GM21390 (cell line): ENCODE data around the gene HCN3.
"Not testable (repeated sequence)": the region's sequence is repeated elsewhere in the genome, so short reads cannot be mapped to it uniquely, and the experiment has no call there.

Source experiments
- ATAC-seq: cut with Tn5 transposase; IDR thresholded peaks from one replicate; pipeline ENCODE4 v1.9.1; 2021; ENCODE audit not compliant: unreplicated experiment

The HCN3 gene

DNA sequence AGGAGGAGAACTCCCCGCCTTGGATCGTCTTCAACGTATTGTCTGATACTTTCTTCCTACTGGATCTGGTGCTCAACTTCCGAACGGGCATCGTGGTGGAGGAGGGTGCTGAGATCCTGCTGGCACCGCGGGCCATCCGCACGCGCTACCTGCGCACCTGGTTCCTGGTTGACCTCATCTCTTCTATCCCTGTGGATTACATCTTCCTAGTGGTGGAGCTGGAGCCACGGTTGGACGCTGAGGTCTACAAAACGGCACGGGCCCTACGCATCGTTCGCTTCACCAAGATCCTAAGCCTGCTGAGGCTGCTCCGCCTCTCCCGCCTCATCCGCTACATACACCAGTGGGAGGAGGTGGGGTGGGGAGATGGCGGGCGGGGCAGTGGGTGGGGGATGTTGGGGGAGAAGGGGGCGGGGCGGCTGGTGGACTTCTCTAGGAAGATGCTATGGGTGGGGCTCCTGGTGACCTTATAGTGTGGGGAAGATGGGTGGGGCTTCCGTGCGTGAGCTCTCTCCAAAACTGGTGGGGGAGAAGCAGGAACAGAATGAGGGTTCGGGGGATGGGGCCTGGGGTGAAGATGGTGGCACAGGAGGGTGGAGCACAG lies 5.3 kb downstream of the HCN3 start:
- ATAC-seq = no peak

DNA sequence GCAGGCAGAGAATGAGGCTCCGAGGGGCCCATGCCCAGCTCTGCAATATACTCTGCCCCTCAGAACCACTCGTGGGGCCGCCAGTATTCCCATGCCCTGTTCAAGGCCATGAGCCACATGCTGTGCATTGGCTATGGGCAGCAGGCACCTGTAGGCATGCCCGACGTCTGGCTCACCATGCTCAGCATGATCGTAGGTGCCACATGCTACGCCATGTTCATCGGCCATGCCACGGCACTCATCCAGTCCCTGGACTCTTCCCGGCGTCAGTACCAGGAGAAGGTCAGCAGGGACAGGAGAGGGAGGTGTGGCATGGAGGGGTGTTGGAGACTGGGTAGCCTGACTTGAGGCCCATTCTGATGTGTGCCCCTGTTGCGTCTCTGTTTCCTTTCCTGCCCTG lies 7.2 kb downstream of the HCN3 start:
- no peak for ATAC-seq

DNA sequence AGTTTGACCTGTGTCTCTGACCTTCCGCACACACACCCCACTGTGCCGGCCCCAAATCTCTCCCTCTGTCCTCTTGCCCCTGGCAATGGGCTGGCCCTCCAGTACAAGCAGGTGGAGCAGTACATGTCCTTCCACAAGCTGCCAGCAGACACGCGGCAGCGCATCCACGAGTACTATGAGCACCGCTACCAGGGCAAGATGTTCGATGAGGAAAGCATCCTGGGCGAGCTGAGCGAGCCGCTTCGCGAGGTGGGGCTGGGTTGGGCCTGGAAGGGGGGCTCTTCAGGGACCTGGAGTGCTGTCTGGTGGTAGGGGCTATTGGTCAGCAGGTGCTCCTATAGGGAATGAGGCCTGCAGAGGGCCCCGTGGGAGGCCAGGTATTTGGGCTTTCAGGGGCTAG lies 7.8 kb downstream of the HCN3 start:
- ATAC-seq = no peak

DNA sequence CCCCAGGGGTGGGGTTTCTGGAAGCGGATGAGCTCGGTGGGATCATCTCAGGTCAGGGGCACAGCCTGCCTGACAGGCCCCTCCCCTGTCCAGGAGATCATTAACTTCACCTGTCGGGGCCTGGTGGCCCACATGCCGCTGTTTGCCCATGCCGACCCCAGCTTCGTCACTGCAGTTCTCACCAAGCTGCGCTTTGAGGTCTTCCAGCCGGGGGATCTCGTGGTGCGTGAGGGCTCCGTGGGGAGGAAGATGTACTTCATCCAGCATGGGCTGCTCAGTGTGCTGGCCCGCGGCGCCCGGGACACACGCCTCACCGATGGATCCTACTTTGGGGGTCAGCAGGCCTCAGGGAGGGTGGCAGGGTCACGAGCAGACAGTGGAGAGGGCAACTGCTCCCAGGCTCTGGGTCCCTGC lies 8.4 kb downstream of the HCN3 start:
- ATAC-seq = no peak

DNA sequence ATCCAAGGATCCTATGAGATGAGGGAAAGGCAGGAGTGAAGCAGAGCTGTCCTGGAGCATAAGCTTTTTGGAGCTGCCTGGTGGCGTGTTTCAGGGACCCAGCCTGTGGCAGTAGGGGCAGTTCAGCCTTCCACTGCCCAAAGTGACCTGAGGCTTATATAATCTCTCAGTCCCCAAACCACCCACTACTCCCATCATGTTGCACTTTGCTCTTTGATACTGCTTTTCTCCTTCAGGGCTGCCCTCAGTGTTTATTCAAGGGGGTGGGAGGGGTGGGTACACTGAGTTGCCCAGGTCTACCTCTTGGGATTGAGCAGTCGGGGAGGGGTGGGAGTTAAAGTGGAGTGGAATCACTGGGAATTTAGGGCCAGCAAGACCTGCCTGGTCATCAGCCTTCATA lies 9.3 kb downstream of the HCN3 start:
- no peak for ATAC-seq

DNA sequence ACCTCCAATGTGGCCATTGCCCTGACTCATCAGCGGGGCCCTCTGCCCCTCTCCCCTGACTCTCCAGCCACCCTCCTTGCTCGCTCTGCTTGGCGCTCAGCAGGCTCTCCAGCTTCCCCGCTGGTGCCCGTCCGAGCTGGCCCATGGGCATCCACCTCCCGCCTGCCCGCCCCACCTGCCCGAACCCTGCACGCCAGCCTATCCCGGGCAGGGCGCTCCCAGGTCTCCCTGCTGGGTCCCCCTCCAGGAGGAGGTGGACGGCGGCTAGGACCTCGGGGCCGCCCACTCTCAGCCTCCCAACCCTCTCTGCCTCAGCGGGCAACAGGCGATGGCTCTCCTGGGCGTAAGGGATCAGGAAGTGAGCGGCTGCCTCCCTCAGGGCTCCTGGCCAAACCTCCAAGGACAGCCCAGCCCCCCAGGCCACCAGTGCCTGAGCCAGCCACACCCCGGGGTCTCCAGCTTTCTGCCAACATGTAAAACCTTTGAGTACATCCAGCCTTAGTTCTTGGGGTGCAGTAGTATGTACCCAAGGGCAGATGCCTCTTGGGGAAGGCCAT lies 10.8 kb downstream of the HCN3 start:
- ATAC-seq = no peak

DNA sequence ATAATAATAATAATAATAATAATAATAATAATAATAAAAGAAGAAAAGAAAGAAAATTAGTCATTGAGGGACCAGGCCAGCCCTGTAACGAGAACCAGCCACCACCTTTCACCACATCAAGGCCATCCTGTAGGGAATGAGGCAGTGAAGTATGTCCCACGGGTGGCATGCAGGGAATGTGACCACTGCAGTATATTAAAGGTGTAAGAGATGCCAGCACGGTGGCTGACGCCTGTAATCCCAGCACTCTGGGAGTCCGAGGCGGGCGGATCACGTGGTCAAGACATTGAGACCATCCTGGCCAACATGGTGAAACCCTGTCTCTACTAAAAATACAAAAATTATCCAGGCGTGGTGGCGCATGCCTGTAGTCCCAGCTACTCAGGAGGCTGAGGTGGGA lies 13.7 kb downstream of the HCN3 start:
- ATAC-seq = not testable (repeated sequence)

DNA sequence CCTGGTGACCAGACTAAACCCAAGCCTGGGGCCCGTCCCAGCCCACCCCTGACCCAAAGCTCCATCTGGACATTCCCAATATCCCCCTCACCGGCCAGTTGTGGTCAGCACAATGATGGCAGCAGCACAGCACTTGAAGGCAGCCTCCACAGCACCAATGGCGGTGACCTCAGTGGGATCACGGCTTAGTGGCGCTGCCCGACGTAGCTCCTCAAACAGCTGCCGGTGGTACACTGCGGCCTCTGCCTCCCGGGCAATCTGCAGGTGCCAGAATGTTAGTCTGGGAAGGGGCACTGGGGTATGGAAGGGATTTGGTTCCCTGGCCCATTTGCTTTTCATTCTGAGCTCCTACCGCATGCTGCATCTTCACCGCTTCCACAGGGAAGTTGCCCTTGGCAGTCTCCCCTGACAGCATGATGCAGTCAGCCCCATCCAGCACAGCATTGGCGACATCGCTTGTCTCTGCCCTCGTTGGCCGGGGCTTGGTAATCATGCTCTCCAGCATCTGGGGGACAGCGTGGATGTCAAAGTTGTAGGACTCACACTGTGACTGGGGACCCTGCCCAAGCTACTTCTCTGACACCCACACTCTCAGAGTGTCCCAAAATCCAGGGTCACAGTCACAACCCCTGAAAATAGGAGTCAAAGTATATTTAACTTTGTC lies 16.0 kb downstream of the HCN3 start:
- ATAC-seq = no peak

DNA sequence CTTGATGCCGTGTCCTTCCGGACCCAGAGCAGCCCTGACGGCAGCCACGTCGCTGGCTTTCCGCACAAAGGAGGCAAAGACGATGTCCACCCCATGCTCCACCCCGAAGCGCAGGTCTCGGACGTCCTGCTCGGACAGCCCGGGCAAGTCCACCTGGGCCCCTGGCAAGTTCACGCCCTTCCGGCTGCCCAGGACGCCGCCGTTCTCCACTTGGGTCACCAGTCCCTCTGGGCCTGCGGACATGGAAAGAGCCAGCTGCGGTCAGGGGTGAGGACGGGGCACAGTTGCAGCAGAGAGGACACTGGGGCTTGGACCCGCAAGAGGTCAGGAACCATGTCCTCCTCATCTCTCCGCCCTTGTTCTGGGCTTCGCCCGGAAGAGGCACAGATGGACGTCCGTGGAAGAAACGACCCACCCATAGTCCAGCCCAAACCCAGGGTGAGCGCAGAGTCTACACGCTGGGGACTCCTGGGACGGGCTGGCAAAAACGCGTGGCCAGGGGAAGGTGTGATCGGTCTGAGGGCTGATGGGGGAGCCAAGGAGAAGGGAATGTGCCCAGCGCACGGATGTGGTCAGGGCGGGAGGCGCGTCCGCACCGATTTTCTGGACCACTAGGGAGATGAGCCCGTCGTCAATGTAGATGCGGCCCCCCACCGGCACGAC lies 17.4 kb downstream of the HCN3 start:
- ATAC-seq = no peak

DNA sequence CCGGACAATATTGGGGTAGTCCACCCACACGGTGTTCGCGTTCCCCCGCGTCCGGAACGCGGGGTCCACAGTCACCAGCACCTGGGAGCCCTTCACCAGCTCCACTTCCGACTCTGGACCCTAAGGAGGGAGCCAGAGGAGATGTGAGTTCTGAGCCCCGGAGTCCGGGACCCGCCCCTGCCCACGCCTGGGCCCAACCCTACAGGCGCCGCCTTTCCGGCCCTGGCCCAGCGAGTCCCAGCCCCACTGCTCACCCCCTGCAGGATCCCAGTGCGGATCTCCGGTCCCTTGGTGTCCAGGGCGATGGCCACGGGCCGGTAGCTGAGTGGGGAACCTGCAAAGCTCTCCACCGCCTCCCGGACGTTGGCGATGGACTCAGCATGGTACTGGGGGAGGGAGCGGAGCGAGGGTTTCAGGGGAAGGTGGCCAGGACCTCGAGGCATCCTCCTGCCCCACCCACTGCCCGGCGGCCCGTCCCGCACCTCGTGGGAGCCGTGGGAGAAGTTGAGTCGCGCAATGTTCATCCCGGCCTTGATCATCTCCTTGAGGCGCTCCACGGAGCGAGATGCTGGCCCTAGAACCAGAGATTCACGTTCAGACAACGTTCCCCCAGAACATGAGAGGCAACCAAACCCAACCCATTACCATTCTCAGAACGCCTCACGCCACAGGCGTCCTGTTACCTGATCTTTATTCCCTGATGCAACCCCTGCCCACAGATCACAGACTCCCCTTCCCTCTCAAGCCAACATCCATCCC lies 18.1 kb downstream of the HCN3 start:
- no peak for ATAC-seq

DNA sequence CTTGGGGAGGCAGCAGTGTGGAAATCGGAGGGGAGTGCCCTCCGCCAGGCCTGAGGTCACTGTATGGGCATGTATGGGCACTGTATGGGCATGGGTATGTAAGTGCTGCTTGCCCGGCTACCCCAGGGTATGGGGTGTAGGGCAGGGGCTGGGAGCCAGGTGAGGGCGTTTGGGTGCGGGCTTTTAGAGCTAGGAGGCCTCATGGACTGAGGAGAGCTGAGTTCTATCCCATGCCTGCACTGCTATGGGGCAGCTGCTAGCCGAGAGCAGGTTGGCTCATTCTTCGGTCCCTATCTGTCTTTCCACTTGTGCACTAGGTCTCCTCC lies 18.6 kb downstream of the HCN3 start:
- ATAC-seq = no peak

DNA sequence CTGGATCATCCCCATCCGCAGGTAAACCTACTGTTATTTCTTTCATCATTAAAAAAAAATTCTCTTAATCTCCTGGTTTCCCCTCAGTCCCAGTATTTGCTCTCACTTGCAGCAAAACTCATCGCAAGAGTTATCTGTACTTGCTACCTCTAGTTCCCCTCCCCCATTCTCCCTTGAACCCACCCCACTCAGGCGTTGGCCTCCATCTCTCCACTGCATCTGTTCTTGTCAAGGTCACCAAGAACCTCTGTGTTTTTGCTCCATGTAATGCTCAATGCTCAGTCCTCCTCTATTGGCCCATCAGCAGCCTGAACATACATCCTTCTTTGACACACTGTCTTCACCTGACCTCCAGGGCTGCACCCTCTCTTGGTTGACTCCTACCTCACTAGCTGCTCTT lies 19.4 kb downstream of the HCN3 start:
- ATAC-seq = no peak

DNA sequence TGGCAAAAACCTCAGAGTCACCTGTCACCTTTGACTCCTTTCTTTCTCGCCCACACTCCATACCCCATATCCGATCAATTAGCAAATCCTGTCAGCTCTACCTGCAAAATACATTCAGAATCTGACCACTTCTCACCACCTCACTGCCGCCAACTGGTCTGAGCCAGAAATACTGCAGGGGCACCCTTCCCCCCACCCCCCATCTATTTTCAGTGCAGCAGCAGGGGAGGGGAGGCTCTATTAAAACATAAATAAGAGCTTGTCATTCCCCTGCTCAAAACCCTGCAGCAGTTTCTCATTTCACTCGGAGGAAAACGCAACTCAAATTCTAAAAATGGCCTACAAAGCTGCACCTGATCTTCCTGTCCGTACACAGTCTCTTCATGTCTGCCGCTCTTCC lies 20.1 kb downstream of the HCN3 start:
- no peak for ATAC-seq

DNA sequence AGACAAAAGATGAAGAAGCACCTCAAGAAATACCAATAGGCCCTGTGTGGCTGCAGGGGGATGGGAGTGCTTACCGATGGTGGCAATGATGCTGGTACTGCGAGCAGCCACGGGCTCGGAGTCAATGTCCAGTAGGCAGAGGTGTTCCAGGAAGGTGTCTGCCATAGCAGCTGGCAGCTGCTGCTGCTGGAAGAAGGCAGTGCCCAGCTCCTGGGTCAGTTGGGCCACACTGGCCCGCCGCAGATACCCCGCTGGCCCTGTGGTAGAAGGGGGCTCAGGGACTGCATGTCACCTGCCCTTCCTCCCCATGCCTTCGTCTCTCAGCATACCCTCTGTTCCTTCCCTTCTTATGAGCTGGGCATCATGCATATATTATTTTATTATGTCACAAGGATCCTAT lies 22.8 kb downstream of the HCN3 start:
- no peak for ATAC-seq

DNA sequence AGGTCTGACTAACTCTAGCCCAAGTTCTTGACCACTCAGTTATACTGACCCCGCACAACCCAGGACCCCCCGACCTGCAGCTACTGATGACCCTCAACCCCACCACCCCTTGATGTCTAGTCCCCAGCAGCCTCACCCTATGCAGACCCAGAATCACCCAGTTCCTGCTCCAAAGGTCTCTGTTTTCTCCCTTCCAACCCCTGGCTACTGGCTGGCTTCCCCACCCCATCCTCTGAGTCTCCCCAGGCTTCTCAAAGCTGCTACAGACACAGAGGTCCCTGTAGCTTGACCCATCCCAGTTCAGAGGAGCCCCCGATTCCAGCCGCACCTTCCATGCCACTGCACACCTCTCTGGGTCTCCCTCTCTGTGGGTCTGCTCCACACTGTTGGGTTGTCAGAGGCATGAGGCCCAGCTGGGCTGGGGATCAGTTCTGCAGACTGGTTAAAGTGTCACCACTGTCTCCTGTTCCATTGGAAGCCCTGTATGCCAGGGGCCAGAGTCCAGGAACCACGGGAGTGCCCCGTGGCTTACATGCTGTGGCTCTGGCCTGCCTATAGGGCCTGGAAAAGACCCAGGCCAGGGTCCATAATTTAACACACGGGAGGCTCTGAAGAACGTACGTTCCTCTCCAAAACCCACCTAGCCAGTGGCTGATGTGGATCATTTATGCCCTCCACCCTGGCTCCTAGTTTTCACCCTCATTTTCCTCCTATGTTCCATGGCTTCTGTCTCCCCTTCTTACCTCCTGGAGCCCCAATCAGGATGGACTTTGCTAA lies 23.5 kb downstream of the HCN3 start:
- ATAC-seq = no peak

DNA sequence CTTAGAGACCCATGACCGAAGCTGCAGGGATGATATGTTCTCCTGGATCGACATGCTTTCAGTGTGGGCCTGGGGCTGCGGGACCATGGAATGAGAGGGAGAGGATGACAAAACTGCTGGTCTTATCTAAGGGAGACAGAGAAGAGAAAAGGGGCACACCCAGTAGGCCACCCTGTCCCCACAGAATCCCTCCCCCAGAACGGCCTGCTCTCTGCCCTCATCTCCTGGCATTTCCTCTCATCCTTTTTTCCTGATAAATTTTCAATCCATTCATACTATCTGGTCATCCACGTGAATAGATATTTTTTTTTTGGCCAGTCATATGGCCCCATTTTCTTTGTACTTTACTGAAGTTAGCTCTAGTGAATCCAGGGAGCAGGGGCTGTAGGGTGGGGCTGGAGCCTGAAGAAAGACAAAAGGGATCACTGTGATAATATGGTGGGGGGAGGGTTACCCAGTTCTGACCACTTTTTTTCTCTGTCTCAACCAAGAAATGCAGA lies 24.1 kb downstream of the HCN3 start, which contains the start of gene PKLR:
Gene PKLR (minus strand): TSS at position 97 of the 500 bp plus-strand sequence. CDS start 43 bp downstream, at position 54.
- ATAC-seq = no peak

DNA sequence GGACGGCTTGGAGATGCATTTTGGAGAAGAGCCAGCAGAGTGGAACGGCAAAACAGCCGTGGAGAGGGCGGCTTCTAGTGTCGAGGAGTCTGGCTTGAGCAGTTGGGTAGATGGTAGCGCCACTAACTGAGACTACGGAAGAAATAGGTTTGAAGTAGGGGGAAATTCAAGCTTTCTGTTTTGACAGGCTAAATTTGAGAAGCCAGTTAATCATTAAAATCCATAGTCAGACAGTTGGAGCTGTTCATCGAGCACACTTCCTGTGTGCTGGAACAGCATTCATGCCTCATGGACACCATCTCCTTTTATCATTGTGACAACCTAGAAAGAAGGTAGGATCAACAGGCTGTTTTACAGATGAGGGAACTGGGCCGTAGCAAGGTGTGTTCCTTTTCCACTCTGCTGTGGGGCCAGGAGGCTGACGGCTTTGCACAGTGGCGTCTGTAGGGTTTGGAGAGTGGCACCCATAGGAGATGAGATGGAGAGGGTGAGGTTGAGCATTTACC lies 27.3 kb downstream of the HCN3 start:
- ATAC-seq = no peak

DNA sequence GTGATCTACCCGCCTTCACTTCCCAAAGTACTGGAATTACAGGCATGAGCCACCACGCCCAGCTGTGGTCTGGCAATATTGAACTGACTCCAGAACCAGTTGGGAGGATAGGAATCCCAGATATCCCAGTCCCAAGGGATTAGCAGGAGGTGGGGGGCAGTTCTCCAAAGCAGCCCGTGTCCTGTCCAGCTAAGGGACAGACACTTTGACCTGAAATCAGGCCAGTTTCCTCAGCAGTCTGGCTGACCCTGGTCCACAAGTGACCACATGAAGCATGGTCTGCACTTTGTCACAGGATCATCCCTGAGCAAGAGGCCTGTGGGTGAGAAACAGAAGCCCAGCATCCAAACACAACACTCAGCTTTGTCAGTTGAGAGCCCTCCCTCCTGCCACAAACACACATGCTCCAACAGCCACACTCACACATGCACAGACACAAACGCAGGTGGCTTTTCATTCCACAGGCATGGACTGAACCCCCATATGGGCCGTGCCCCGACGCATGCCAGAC lies 28.7 kb downstream of the HCN3 start:
- ATAC-seq = no peak

DNA sequence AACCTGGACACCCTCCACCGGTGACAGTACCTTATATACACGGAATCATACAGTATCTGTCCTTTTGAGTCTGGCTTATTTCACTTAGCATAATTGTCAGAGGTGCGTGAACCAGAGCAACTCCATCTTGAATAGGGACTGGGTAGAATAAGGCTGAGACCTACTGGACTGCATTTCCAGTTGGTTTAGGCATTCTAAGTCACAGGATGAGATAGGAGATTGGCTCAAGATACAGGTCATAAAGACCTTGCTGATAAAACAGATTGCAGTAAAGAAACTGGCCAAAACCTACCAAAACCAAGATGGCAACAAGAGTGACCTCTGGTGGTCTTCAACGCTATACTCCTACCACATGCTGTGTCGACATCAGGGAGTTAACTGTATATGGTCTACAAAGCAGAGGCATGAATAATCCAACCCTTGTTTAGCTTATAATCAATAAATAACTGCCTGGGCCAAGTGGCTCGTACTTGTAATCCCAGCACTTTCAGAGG lies 30.0 kb downstream of the HCN3 start:
- ATAC-seq = no peak
